Thymus (tissue), 11 donors: ENCODE measurements around the gene CACTIN. TPM values are rescaled to one million over a fixed set of nuclear protein-coding genes. Genes with fewer than 3 reads are reported as not detected.
A peak's percentile ranks its signal among the peaks of the same experiment; 100 is the strongest.
"Not testable (repeated sequence)": the region's sequence is repeated elsewhere in the genome, so short reads cannot be mapped to it uniquely, and the experiment has no call there.

Source experiments
- DNase-seq, 9 donors: peaks; one replicate each; pipeline ENCODE4 v3.0.0-alpha.2; 2013; ENCODE audit warnings: low spot score in 9 of 9, low read depth in 6 of 9, missing footprints in 1 of 9
- H3K27ac ChIP-seq, 2 donors: one replicate each; pipeline ENCODE4 v1.5.1; 2013; ENCODE audit warnings: control low read depth in 1 of 2, low read depth in 1 of 2, low read length in 1 of 2, mild to moderate bottlenecking in 1 of 2, moderate library complexity in 1 of 2
- H3K27me3 ChIP-seq, 2 donors: one replicate each; pipeline ENCODE4 v1.5.1; 2013; ENCODE audit warnings: low read length in 1 of 2; ENCODE audit not compliant: control insufficient read depth in 2 of 2, insufficient read depth in 1 of 2
- H3K36me3 ChIP-seq, 2 donors: one replicate each; pipeline ENCODE4 v1.5.1; 2013; ENCODE audit warnings: low read length in 1 of 2, mild to moderate bottlenecking in 1 of 2, moderate library complexity in 1 of 2; ENCODE audit not compliant: control insufficient read depth in 2 of 2, insufficient read depth in 2 of 2
- H3K4me1 ChIP-seq, 2 donors: one replicate each; pipeline ENCODE4 v1.5.1; 2013; ENCODE audit warnings: low read length in 2 of 2; ENCODE audit not compliant: control insufficient read depth in 2 of 2, insufficient read depth in 2 of 2
- H3K4me3 ChIP-seq, 2 donors: one replicate each; pipeline ENCODE4 v1.5.1; 2013; ENCODE audit warnings: low read length in 2 of 2, control low read depth in 1 of 2, mild to moderate bottlenecking in 1 of 2
- H3K9me3 ChIP-seq, 2 donors: one replicate each; pipeline ENCODE4 v1.5.1; 2013; ENCODE audit warnings: low read length in 1 of 2, mild to moderate bottlenecking in 1 of 2; ENCODE audit not compliant: control insufficient read depth in 2 of 2, insufficient read depth in 1 of 2
- WGBS: extraction: QIAGEN DNeasy Blood & Tissue Kit; methylation state at CpG from one replicate; pipeline ENCODE4 v1.1.7; 2013; 5-methylcytosine and 5-hydroxymethylcytosine counted together
- polyA plus RNA-seq: library from polyadenylated mRNA; stranded (reverse); fragments of 200-250 nt; gene quantifications from one replicate; pipeline ENCODE4 v1.2.3, GENCODE V29; 2013
- total RNA-seq: library from RNA; stranded (reverse); fragments of 120-200 nt; gene quantifications from one replicate; pipeline ENCODE4 v1.2.4, GENCODE V29; 2013
- donor health status: healthy.

Gene CACTIN
- total and polyA plus RNA-seq, 2 donors = 20.4 to 24.4 TPM

GRCh38 chr19:3670796-3671679, 44.4 kb upstream of the CACTIN start:
- Histone ChIP-seq H3K36me3 (peaks cover 2 to 9% of the 10 kb centered on the region in 2 donors), H3K4me1 (peaks cover 2 to 13% of the 10 kb centered on the region in 2 donors), H3K27me3 (peaks cover 19 to 31% of the 10 kb centered on the region in 2 donors), H3K27ac (peak overlapping the region; percentile 11 to 46), H3K9me3 (peaks cover 0 to 4% of the 10 kb centered on the region in 2 donors), H3K4me3 (no peak overlapping the region)
- no peak for DNase-seq
- WGBS = 13% methylated on average over 45 of the region's 45 CpGs

- H3K27me3 ChIP-seq = peaks cover 19 to 31% of the 10 kb centered on the region in 2 donors
- no peak for DNase-seq
- 88% methylated on average over 33 of the region's 33 CpGs for WGBS
- H3K4me3 ChIP-seq = no peak overlapping the region
- H3K36me3 ChIP-seq = peaks cover 2 to 11% of the 10 kb centered on the region in 2 donors
- peak overlapping the region; percentile 11 to 33 for H3K27ac ChIP-seq
- peaks cover 2 to 13% of the 10 kb centered on the region in 2 donors for H3K4me1 ChIP-seq
- H3K9me3 ChIP-seq = peaks cover 0 to 4% of the 10 kb centered on the region in 2 donors
Measured at GRCh38 chr19:3669947-3670795, 43.6 kb upstream of the CACTIN start.

GRCh38 chr19:3669082-3669946, 42.7 kb upstream of the CACTIN start:
- DNase-seq = no peak
- Histone ChIP-seq H3K4me1 (peaks cover 2 to 13% of the 10 kb centered on the region in 2 donors), H3K27me3 (peaks cover 19 to 31% of the 10 kb centered on the region in 2 donors), H3K36me3 (peaks cover 8 to 15% of the 10 kb centered on the region in 2 donors), H3K9me3 (peaks cover 0 to 4% of the 10 kb centered on the region in 2 donors), H3K4me3 (no peak overlapping the region), H3K27ac (no peak overlapping the region)
- 95% methylated on average over 39 of the region's 39 CpGs for WGBS

- no peak for DNase-seq
- peaks cover 19 to 31% of the 10 kb centered on the region in 2 donors for H3K27me3 ChIP-seq
- peaks cover 2 to 13% of the 10 kb centered on the region in 2 donors for H3K4me1 ChIP-seq
- H3K9me3 ChIP-seq = peaks cover 0 to 4% of the 10 kb centered on the region in 2 donors
- no peak overlapping the region for H3K4me3 ChIP-seq
- WGBS = 95% methylated on average over 34 of the region's 34 CpGs
- no peak overlapping the region for H3K27ac ChIP-seq
- H3K36me3 ChIP-seq = peaks cover 10 to 21% of the 10 kb centered on the region in 2 donors
Measured at GRCh38 chr19:3668331-3669081, 41.9 kb upstream of the CACTIN start.

DNA sequence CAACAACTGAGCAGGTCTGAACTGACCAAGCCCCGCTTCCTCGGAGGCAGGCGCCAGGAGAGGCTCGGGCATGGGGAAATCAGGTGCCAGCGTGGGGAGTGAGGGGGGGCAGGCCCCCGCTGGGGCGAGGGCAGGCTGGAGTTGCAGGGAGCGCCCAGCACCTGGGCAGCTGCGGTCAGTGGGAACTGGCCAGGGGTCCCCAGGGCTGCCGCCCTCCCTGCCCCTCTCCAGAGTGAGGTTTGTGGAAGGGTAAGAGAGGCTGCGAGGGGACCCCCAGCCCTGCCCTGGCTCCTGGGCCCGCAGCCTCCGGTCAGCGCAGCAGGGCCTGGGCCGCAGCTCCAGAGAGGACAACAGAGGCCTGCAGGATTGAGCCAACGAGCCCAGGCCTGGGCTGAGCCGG, 41.2 kb upstream of the CACTIN start:
- Histone ChIP-seq H3K4me3 (no peak overlapping the region), H3K27me3 (peaks cover 19 to 28% of the 10 kb centered on the region in 2 donors), H3K9me3 (peaks cover 0 to 4% of the 10 kb centered on the region in 2 donors), H3K27ac (no peak overlapping the region), H3K36me3 (peaks cover 13 to 27% of the 10 kb centered on the region in 2 donors), H3K4me1 (peaks cover 2 to 13% of the 10 kb centered on the region in 2 donors)
- 96% methylated on average over 17 of the region's 17 CpGs for WGBS
- DNase-seq = no peak

DNA sequence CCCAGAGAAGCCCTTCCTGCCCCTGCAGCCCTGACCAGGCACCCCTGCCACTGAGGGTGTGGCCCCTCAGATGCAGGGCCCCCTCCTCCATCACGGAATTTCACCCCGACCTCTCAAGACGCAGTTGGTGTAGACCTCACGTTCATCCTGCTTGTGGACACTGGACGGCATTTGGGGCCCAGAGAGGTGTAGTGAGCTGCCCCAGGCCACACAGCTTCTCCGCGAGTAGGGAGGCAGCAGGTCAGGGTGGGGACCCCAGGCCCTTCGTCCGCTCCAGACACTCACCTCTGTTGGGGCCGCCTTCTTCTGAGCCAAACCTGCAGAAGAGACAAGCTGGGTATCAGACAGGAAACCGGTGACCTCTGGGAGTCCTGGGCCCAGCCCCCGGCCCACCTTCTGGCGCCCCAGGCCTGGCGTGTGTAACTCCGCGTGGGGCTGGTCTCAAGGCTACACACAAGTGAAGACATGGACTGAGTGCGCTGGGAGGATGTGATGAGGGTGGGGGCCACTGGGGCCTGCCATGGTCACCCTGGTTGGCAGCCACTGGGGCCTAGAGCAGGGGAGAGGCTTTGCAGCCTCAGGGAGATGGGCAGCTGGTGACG, 40.5 kb upstream of the CACTIN start:
- H3K4me3 ChIP-seq = no peak overlapping the region
- WGBS = 94% methylated on average over 18 of the region's 18 CpGs
- peaks cover 13 to 27% of the 10 kb centered on the region in 2 donors for H3K36me3 ChIP-seq
- DNase-seq = no peak
- H3K4me1 ChIP-seq = peaks cover 2 to 13% of the 10 kb centered on the region in 2 donors
- peaks cover 17 to 22% of the 10 kb centered on the region in 2 donors for H3K27me3 ChIP-seq
- H3K27ac ChIP-seq = no peak overlapping the region
- peaks cover 0 to 4% of the 10 kb centered on the region in 2 donors for H3K9me3 ChIP-seq

GRCh38 chr19:3666545-3666856, 39.9 kb upstream of the CACTIN start:
- H3K36me3 ChIP-seq = peaks cover 13 to 34% of the 10 kb centered on the region in 2 donors
- H3K4me3 ChIP-seq, H3K9me3 ChIP-seq, DNase-seq, H3K27ac ChIP-seq, H3K4me1 ChIP-seq: not testable (repeated sequence)
- 96% methylated on average over 14 of the region's 14 CpGs for WGBS
- peaks cover 10 to 16% of the 10 kb centered on the region in 2 donors for H3K27me3 ChIP-seq
